ENCODE measurements around the gene NTMT1.

Gene NTMT1

GRCh38 chr9:129596541-129597331 is 29.2 kb upstream of the NTMT1 start:
- H3K9ac ChIP-seq (ENCODE audit: low read length in 5 of 5) = peak overlapping the region in 1 of 5 donors; percentile 23
- peak overlapping the region in 3 of 5 donors; percentile 14 to 50 (median 29) for H3K4me3 ChIP-seq (ENCODE audit: low read depth in 1 of 5, low read length in 5 of 5)
- peaks cover 11 to 21% (median 18%) of the 10 kb centered on the region in 5 donors for H3K27me3 ChIP-seq (ENCODE audit: control insufficient read depth in 5 of 5, insufficient read depth in 4 of 5, low read length in 5 of 5)

DNA sequence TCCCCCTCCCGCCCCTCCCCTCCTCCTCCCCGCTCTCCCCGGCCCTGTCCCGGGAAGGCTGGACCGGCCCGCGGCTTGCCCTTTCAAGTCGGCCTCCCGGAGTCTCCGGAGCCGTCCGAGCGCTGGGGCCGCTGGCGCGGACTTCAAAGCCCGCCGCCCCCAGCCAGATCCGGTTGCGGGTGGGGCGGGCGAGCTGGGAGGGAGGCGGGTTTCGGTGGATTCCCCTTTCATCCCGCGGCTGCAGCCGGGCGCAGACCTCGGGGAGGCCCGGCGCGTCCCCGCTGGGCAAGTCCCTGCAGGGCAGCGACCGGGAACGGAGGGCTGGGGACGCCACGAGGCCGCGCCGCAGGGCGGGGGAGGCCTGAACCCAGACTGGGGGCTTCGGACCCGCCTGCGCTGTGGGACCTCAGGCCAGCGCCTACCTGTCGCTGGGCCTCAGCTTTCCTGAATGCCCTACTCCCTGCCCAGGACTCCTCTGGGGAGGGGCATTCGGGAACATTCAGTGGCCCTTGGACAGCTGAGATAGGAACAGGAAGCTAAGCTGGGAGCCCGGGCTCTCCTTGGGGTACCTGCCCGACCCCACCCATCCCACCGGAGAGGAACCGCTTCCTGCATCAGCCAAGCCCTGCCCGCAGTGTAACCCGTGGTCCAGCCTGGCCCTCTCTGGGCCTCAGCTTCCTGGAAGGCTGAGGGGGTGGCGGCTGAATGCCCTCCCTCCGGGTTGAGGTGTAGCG is 28.4 kb upstream of the NTMT1 start:
- H3K4me1 ChIP-seq (ENCODE audit: control insufficient read depth in 5 of 5, insufficient read depth in 5 of 5, low read length in 5 of 5) = peaks cover 0 to 27% (median 17%) of the 10 kb centered on the region in 5 donors
- peaks cover 11 to 21% (median 18%) of the 10 kb centered on the region in 5 donors for H3K27me3 ChIP-seq (ENCODE audit: control insufficient read depth in 5 of 5, insufficient read depth in 4 of 5, low read length in 5 of 5)
- H3K9me3 ChIP-seq (ENCODE audit: control insufficient read depth in 5 of 5, low read length in 5 of 5) = no peaks in the 10 kb centered on the region
- H3K27ac ChIP-seq (ENCODE audit: low read depth, low read length) = no peak overlapping the region
- H3K36me3 ChIP-seq (ENCODE audit: control insufficient read depth in 5 of 5, insufficient read depth in 5 of 5, low read length in 5 of 5) = no peaks in the 10 kb centered on the region
- peak overlapping the region in 3 of 5 donors; percentile 17 to 52 (median 38) for H3K4me3 ChIP-seq (ENCODE audit: low read depth in 1 of 5, low read length in 5 of 5)
- H3K9ac ChIP-seq (ENCODE audit: low read length in 5 of 5) = peak overlapping the region in 3 of 5 donors; percentile 20 to 69 (median 45)

More at GRCh38 chr9:129596541-129597331, 29.2 kb upstream of the NTMT1 start:
- H3K36me3 ChIP-seq (ENCODE audit: control insufficient read depth in 5 of 5, insufficient read depth in 5 of 5, low read length in 5 of 5) = no peaks in the 10 kb centered on the region
- no peaks in the 10 kb centered on the region for H3K9me3 ChIP-seq (ENCODE audit: control insufficient read depth in 5 of 5, low read length in 5 of 5)
- peaks cover 0 to 27% (median 17%) of the 10 kb centered on the region in 5 donors for H3K4me1 ChIP-seq (ENCODE audit: control insufficient read depth in 5 of 5, insufficient read depth in 5 of 5, low read length in 5 of 5)
- H3K27ac ChIP-seq (ENCODE audit: low read depth, low read length) = no peak overlapping the region

DNA sequence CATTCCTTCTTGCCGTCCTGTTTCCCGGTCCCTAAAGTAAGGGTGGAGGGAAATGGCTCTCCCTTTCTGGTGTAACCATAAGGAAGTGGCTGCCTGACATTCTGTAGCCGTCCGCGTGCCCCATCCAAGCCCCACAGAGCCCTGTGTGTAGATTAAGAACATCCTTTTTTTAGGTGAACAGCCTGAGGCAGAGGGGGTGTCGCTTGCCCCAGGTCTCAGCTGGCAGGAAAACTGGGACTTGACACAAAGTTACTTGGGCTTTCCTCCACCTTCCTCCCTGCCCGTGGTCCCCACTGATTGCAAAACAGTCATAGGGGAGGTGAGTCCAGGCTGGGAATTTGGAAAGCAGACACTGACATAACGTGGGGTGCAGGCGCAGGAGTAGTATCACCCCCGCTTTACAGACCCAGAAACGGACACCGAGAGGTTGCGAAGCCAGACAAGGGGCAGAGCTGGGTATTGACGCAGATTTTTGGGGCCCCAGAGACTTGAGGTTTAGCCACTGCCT is 27.8 kb upstream of the NTMT1 start:
- H3K9ac ChIP-seq (ENCODE audit: low read length in 5 of 5) = peak overlapping the region in 2 of 5 donors; percentile 20 to 69
- peaks cover 0 to 33% (median 17%) of the 10 kb centered on the region in 5 donors for H3K4me1 ChIP-seq (ENCODE audit: control insufficient read depth in 5 of 5, insufficient read depth in 5 of 5, low read length in 5 of 5)
- H3K9me3 ChIP-seq (ENCODE audit: control insufficient read depth in 5 of 5, low read length in 5 of 5) = no peaks in the 10 kb centered on the region
- H3K4me3 ChIP-seq (ENCODE audit: low read depth in 1 of 5, low read length in 5 of 5) = peak overlapping the region in 1 of 5 donors; percentile 38
- no peaks in the 10 kb centered on the region for H3K36me3 ChIP-seq (ENCODE audit: control insufficient read depth in 5 of 5, insufficient read depth in 5 of 5, low read length in 5 of 5)
- no peak overlapping the region for H3K27ac ChIP-seq (ENCODE audit: low read depth, low read length)
- peaks cover 11 to 21% (median 18%) of the 10 kb centered on the region in 5 donors for H3K27me3 ChIP-seq (ENCODE audit: control insufficient read depth in 5 of 5, insufficient read depth in 4 of 5, low read length in 5 of 5)

GRCh38 chr9:129601082-129601674 is 24.8 kb upstream of the NTMT1 start:
- H3K4me1 ChIP-seq (ENCODE audit: control insufficient read depth in 5 of 5, insufficient read depth in 5 of 5, low read length in 5 of 5) = peaks cover 0 to 25% (median 21%) of the 10 kb centered on the region in 5 donors
- H3K9me3 ChIP-seq (ENCODE audit: control insufficient read depth in 5 of 5, low read length in 5 of 5) = no peaks in the 10 kb centered on the region
- no peak overlapping the region for H3K9ac ChIP-seq (ENCODE audit: low read length in 5 of 5)
- no peak overlapping the region for H3K4me3 ChIP-seq (ENCODE audit: low read depth in 1 of 5, low read length in 5 of 5)
- H3K27ac ChIP-seq (ENCODE audit: low read depth, low read length) = no peak overlapping the region
- no peaks in the 10 kb centered on the region for H3K36me3 ChIP-seq (ENCODE audit: control insufficient read depth in 5 of 5, insufficient read depth in 5 of 5, low read length in 5 of 5)
- H3K27me3 ChIP-seq (ENCODE audit: control insufficient read depth in 5 of 5, insufficient read depth in 4 of 5, low read length in 5 of 5) = peaks cover 11 to 22% (median 14%) of the 10 kb centered on the region in 5 donors

- no peak overlapping the region for H3K4me3 ChIP-seq (ENCODE audit: low read depth in 1 of 5, low read length in 5 of 5)
- H3K9me3 ChIP-seq (ENCODE audit: control insufficient read depth in 5 of 5, low read length in 5 of 5) = no peaks in the 10 kb centered on the region
- no peak overlapping the region for H3K27ac ChIP-seq (ENCODE audit: low read depth, low read length)
- H3K4me1 ChIP-seq (ENCODE audit: control insufficient read depth in 5 of 5, insufficient read depth in 5 of 5, low read length in 5 of 5) = peaks cover 3 to 30% (median 21%) of the 10 kb centered on the region in 5 donors
- H3K9ac ChIP-seq (ENCODE audit: low read length in 5 of 5) = no peak overlapping the region
- H3K27me3 ChIP-seq (ENCODE audit: control insufficient read depth in 5 of 5, insufficient read depth in 4 of 5, low read length in 5 of 5) = peaks cover 5 to 10% (median 6%) of the 10 kb centered on the region in 5 donors
- no peaks in the 10 kb centered on the region for H3K36me3 ChIP-seq (ENCODE audit: control insufficient read depth in 5 of 5, insufficient read depth in 5 of 5, low read length in 5 of 5)
Observed at GRCh38 chr9:129602598-129603415, 23.2 kb upstream of the NTMT1 start.

GRCh38 chr9:129604056-129604765 is 21.8 kb upstream of the NTMT1 start:
- Histone ChIP-seq H3K27me3 (ENCODE audit: control insufficient read depth in 5 of 5, insufficient read depth in 4 of 5, low read length in 5 of 5) (peaks cover 0 to 4% (median 0%) of the 10 kb centered on the region in 5 donors), H3K27ac (ENCODE audit: low read depth, low read length) (no peak overlapping the region), H3K9ac (ENCODE audit: low read length in 5 of 5) (no peak overlapping the region), H3K4me3 (ENCODE audit: low read depth in 1 of 5, low read length in 5 of 5) (no peak overlapping the region), H3K4me1 (ENCODE audit: control insufficient read depth in 5 of 5, insufficient read depth in 5 of 5, low read length in 5 of 5) (peaks cover 3 to 37% (median 25%) of the 10 kb centered on the region in 5 donors), H3K36me3 (ENCODE audit: control insufficient read depth in 5 of 5, insufficient read depth in 5 of 5, low read length in 5 of 5) (no peaks in the 10 kb centered on the region), H3K9me3 (ENCODE audit: control insufficient read depth in 5 of 5, low read length in 5 of 5) (no peaks in the 10 kb centered on the region)

DNA sequence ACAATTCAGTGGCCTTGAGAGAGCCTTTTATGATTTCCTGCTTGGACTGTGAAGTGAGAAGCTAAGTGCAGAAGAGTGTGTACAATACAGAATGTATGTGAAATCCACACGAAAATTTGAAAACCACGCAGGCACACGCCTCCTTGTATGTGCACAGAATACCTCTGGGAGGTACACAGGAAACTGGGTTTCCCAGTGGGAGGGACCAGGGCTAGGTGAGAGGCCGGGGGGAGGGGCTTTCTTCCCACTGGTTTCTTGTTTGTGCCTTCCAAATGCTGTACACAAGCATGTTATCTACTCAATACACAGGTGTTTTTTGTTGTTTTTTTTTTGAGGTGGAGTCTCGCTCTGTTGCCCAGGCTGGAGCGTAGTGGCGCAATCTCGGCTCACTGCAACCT is 21.2 kb upstream of the NTMT1 start:
- Histone ChIP-seq H3K4me3 (ENCODE audit: low read depth in 1 of 5, low read length in 5 of 5) (no peak overlapping the region), H3K27ac (ENCODE audit: low read depth, low read length) (no peak overlapping the region), H3K36me3 (ENCODE audit: control insufficient read depth in 5 of 5, insufficient read depth in 5 of 5, low read length in 5 of 5) (no peaks in the 10 kb centered on the region), H3K9ac (ENCODE audit: low read length in 5 of 5) (no peak overlapping the region), H3K4me1 (ENCODE audit: control insufficient read depth in 5 of 5, insufficient read depth in 5 of 5, low read length in 5 of 5) (peaks cover 3 to 40% (median 29%) of the 10 kb centered on the region in 5 donors), H3K27me3 (ENCODE audit: control insufficient read depth in 5 of 5, insufficient read depth in 4 of 5, low read length in 5 of 5) (peaks cover 0 to 4% (median 0%) of the 10 kb centered on the region in 5 donors), H3K9me3 (ENCODE audit: control insufficient read depth in 5 of 5, low read length in 5 of 5) (no peaks in the 10 kb centered on the region)

GRCh38 chr9:129606161-129607026 is 19.6 kb upstream of the NTMT1 start:
- Histone ChIP-seq H3K27me3 (ENCODE audit: control insufficient read depth in 5 of 5, insufficient read depth in 4 of 5, low read length in 5 of 5) (peaks cover 0 to 4% (median 0%) of the 10 kb centered on the region in 5 donors), H3K27ac (ENCODE audit: low read depth, low read length) (peak overlapping the region; percentile 37), H3K4me3 (ENCODE audit: low read depth in 1 of 5, low read length in 5 of 5) (no peak overlapping the region), H3K9ac (ENCODE audit: low read length in 5 of 5) (peak overlapping the region in 1 of 5 donors; percentile 23), H3K4me1 (ENCODE audit: control insufficient read depth in 5 of 5, insufficient read depth in 5 of 5, low read length in 5 of 5) (peaks cover 3 to 51% (median 39%) of the 10 kb centered on the region in 5 donors), H3K36me3 (ENCODE audit: control insufficient read depth in 5 of 5, insufficient read depth in 5 of 5, low read length in 5 of 5) (no peaks in the 10 kb centered on the region), H3K9me3 (ENCODE audit: control insufficient read depth in 5 of 5, low read length in 5 of 5) (no peaks in the 10 kb centered on the region)

All from subcutaneous abdominal adipose tissue (tissue), 5 donors.